ENCODE results near the gene SGTA. TPM values are rescaled to one million over a fixed set of nuclear protein-coding genes. Genes with fewer than 3 reads are reported as not detected.
"Not testable (repeated sequence)": the region's sequence is repeated elsewhere in the genome, so short reads cannot be mapped to it uniquely, and the experiment has no call there.

SGTA gene
- polyA plus RNA-seq (ENCODE audit: insufficient read length in 12 of 12): 100 to 1,000 TPM in 1 of 12 donors, 10 to 100 TPM in 10, not detected in 1; 61.4 to 104 (median 75.9) TPM
- long read RNA-seq, donor 1, transcript SGTA-201 (12 exons, 2,330 nt): major isoform, 8 of 16 reads
- long read RNA-seq, donor 1, partial matches to known transcripts: 7 of 16 reads
- long read RNA-seq, donor 1, other reads (novel, unspliced or antisense): 0 of 16 reads
- long read RNA-seq, donor 2, transcript SGTA-201 (12 exons, 2,330 nt): major isoform, 18 of 49 reads
- long read RNA-seq, donor 2, partial matches to known transcripts: 29 of 49 reads
- long read RNA-seq, donor 2, other reads (novel, unspliced or antisense): 0 of 49 reads
- long read RNA-seq, donor 3, transcript SGTA-201 (12 exons, 2,330 nt): major isoform, 10 of 24 reads
- long read RNA-seq, donor 3, partial matches to known transcripts: 14 of 24 reads
- long read RNA-seq, donor 3, other reads (novel, unspliced or antisense): 0 of 24 reads
- long read RNA-seq, donor 4, transcript SGTA-201 (12 exons, 2,330 nt): major isoform, 11 of 23 reads
- long read RNA-seq, donor 4, partial matches to known transcripts: 12 of 23 reads
- long read RNA-seq, donor 4, other reads (novel, unspliced or antisense): 0 of 23 reads
- long read RNA-seq, donor 5, transcript SGTA-201 (12 exons, 2,330 nt): major isoform, 45 of 64 reads
- long read RNA-seq, donor 5, partial matches to known transcripts: 17 of 64 reads
- long read RNA-seq, donor 5, other reads (novel, unspliced or antisense): 0 of 64 reads
- long read RNA-seq, donor 6, transcript SGTA-201 (12 exons, 2,330 nt): major isoform, 12 of 13 reads
- long read RNA-seq, donor 6, partial matches to known transcripts: 0 of 13 reads
- long read RNA-seq, donor 6, other reads (novel, unspliced or antisense): 0 of 13 reads
- long read RNA-seq, donor 7, transcript SGTA-201 (12 exons, 2,330 nt): major isoform, 9 of 36 reads
- long read RNA-seq, donor 7, partial matches to known transcripts: 26 of 36 reads
- long read RNA-seq, donor 7, other reads (novel, unspliced or antisense): 0 of 36 reads
- long read RNA-seq, donor 8, transcript SGTA-201 (12 exons, 2,330 nt): major isoform, 23 of 45 reads
- long read RNA-seq, donor 8, partial matches to known transcripts: 22 of 45 reads
- long read RNA-seq, donor 8, other reads (novel, unspliced or antisense): 0 of 45 reads
- long read RNA-seq, donor 9, transcript SGTA-201 (12 exons, 2,330 nt): major isoform, 7 of 7 reads
- long read RNA-seq, donor 9, partial matches to known transcripts: 0 of 7 reads
- long read RNA-seq, donor 9, other reads (novel, unspliced or antisense): 0 of 7 reads
- long read RNA-seq, donor 10, transcript SGTA-201 (12 exons, 2,330 nt): major isoform, 34 of 48 reads
- long read RNA-seq, donor 10, partial matches to known transcripts: 14 of 48 reads
- long read RNA-seq, donor 10, other reads (novel, unspliced or antisense): 0 of 48 reads
- long read RNA-seq, donor 11, transcript SGTA-201 (12 exons, 2,330 nt): major isoform, 21 of 43 reads
- long read RNA-seq, donor 11, partial matches to known transcripts: 20 of 43 reads
- long read RNA-seq, donor 11, other reads (novel, unspliced or antisense): 0 of 43 reads

DNA sequence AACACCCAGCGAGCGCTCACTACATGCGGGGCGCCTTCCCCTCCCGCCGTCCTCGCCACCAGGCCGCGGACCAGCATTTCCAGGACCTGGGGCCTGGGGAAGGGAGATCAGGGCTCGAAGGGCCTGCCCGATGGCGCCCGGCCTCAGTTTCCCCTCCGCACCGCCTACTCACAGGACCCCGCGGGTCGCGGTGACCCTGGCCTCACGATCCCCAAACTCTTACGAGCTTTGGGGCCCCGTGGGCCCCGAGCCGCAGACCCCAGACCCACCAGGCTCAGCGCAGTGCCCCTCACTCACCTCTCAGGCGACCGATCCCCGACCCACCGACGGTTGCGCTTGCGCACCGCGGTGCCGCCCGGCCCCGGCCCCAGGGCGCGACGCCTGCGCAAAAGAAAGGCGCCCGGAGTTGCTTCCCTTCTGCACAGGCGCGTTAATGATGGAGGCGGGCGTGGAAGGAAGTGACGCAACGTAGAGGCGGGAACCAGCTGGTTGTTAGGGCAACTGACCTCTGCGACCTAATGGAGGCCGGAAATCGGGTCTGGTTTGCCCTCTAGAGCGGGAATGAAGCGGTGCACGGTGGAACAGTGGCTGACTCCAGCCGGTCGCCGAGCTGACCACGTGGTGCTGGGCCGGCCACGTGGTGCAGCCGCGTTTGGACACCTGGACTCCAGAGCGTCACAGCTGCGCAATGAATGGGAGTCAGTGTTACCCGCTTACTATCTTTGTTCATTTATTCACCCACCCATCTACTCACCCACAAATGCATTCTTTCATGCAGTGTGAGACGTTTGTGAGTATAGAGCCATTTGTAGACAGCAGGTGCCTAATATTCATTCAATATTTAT, at the start of gene SGTA:
Gene SGTA, minus strand, starts transcription at position 338 of the 845 bp plus-strand sequence. CDS start 14,205 bp downstream, outside the sequence.
- peak; percentile 97 for DNase-seq

DNA sequence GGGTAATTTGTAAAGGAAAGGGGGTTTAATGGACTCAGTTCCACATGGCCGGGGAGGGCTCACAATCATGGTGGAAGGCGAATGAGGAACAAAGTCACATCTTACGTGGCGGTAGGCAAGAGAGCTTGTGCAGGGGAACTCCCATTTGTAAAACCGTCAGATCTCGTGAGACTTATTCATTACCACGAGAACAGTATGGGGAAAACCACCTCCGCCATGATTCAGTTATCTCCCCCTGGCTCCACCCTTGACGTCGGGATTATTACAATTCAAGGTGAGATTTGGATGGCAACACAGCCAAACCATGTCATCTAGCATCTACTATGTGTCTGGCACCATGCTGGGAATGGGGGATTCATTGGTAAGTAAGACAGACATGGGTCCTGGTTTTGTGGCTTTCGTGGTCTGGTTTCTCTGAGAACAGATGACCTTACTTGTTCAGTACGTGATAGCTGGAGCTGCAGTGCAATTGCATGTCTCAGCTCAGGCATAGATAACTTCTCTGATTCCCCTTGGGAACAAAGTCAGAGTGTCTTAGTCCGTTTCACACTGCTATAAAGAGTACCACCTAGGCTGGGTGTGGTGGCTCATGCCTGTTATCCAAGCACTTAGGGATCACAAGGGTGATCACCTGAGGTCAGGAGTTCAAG, 44.9 kb upstream of the SGTA start:
- no peak for DNase-seq

DNA sequence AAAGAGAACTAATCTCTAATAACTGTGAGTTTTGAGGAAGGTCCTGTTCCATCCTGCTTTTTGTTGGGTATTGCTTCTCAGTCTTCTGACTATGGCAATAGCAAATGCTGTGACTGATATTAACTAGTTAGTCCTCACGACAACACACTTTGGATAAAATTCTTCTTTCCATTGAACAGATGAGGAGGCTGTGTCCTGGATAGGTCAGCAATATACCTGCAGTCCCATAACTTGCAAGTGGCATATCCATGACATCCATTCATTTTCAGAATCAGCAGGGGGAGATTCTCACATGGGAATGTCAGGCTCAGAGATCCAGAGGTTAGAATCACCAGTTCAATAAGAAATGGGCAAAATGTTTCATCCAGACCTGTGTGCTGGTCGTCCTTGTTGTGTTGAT, 43.9 kb upstream of the SGTA start:
- DNase-seq: no peak

- no peak for DNase-seq
These were observed 41.1 kb upstream of the SGTA start for GRCh38 chr19:2824129-2824528.

DNA sequence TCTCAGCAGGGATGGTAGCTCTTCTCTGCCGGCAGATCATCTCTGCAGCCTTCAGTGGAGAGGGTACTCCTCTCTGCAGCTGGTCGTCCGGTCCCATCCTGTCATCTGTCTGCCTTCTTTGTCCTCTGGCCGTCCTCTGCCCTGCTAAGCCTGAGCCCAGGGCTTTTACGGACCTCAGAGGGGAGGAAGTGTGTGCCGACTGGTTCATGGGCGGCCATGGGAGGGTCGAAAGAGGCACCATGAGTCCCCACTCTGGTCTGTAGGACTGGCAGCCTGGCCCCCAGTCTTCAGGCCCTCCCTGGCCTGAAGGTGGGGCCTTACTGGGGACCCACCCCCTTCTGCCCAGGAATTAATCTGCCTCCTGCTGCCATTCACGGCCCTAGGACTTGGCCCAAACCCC, 40.6 kb upstream of the SGTA start:
- no peak for DNase-seq

- DNase-seq: no peak
These were observed 39.8 kb upstream of the SGTA start for GRCh38 chr19:2822846-2823245.

DNA sequence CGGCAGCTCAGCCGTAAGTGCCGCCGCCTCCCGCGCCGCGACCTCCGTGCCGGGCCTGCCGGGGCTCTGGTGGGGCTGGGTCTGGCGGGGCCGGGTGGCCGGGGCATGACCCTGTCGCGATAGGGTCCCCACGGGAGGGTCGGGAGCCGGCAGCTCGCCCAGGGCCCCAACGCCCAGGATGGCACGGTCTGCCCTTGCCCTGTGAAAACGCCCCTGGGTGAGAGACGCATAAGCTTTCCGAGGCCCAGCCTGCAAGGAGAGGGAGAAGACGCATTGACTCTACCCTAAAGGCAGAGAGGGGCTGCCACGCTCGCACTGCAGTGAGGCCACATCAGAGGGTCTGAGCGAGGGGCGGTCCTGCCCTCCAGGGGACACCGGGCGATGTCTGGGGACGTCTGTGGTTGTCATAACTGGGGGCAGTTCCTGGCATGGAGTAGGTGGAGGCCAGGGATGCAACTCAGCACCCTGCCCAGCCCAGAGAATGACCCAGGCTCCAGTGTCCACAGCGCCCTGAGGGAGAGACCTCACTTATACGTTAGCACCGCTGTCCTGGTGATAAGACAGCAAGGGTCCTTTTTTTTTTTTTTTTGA, 37.1 kb upstream of the SGTA start:
- no peak for DNase-seq

- DNase-seq: peak; percentile 96
These were observed 36.6 kb upstream of the SGTA start, which contains the start of gene ZNF554 for GRCh38 chr19:2819540-2820111. ZNF554 (plus strand) TSS chr19:2819868; CDS start chr19:2820072, 204 bp downstream.

GRCh38 chr19:2817237-2817829, 34.3 kb upstream of the SGTA start:
- DNase-seq: not testable (repeated sequence)

DNA sequence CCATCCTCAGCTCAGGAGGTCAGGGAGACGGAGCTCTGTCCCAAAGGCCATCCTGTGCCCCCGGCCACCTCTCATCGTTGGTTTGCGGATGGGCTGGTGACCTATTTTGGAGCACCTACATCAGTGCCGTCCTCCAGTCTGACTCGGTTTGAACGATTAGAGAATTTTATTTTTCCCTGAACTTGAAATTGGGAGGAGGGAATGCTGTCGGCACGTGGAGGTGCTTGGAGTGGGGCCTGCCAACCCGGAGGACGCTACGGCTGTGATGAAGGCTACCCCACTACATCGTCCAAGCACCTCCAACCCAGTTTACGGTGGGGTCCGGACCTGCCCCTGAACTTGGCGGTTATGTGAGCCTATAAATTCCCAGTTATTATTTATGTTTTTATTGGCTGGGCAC, 33.6 kb upstream of the SGTA start:
- no peak for DNase-seq

GRCh38 chr19:2815923-2816322, 32.9 kb upstream of the SGTA start:
- DNase-seq: no peak

DNA sequence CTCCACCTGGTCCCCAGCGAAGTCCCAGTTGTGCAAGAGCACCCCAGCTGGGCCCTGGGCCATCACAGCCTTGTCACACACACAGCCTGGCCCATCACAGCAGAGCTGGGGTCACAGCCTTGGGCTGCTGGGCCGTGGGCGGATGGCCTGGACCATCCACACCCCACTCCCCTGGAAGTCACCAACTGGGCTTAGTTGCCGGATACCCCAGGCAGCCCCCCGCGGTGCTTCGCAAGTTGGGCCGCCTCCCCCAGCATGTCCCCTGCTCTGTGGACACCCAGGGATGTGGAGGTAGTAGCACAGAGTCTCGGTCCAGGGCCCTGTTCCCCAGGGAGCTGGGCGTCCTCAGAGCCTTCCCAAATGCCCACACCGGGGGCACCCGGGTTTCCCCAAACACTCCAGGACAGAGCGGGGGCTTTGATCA, 32.1 kb upstream of the SGTA start:
- no peak for DNase-seq

GRCh38 chr19:2814426-2814825, 31.4 kb upstream of the SGTA start:
- no peak for DNase-seq

GRCh38 chr19:2813235-2814160, 30.4 kb upstream of the SGTA start:
- no peak for DNase-seq

DNA sequence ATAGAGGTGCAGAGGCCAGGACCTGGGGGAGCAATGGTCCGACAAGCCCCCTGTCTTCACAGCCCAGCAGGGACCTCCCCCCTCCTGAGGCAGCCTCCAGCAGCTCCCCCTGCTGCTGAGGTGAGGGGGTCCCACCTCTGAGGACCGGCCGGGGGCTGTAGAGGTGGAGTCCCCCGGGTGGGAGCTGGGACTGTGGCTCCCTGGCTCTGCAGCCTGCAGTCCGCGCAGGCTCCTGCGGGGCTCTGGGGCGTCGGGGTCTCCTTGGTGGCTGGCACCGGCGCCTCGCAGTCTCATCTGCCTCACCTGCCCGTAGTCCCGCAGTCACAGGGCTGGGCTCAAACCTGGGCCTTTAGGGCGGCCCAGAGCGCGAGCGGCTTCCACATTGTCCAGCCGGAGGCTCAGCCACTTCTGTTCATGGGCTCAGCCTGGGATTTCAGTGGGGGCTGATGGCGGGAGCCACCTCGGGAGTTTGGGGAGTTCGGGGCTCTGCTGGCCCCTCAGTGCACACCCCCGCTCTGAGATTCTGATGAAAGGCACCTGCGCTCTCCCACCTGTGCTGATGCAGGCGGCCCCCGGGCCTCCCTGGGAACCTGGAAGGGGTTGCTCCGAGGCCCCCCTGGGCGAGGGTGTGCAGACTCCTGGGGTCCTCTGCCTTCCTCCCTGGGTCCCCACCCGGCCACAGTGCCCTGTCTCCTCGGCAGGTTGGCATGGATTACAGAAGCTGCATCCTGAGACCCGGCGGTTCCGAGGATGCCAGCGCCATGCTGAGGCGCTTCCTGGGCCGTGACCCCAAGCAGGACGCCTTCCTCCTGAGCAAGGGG, 29.6 kb upstream of the SGTA start:
- no peak for DNase-seq

DNA sequence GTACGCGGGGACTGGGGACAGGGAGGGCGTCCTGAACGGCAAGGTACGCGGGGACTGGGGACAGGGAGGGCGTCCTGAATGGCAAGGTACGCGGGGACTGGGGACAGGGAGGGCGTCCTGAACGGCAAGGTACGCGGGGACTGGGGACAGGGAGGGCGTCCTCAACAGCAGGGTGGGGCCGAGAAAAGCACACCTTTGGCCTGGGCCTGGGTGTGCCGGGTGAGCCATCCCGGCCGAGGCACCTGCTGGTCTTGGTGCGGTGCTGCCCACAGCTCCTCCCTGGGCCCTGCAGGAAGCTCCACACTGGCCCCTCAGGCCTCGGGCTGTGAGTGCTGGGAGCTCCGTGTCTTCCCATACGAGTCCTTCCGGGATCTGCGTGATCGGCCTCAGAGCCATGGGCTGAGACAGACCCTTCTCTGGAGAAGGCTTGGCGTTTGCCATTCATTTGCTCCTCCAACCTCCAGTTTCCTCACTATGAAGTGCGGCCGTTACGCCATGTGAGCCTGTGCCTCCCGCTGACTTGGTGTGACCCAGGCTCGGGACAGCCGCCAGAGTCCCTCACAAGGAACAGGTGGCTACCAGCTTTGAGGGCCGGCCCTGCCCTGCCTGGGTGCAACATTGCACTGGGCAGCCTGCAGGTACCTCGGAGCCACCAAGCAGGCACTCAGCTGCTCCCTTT, 28.8 kb upstream of the SGTA start:
- DNase-seq: no peak

All from muscle of arm (tissue), 14 donors.